Measurements from ENCODE around the gene HNRNPC.

- no peak for TF ChIP-seq CTCF (conservative IDR thresholded peaks at IDR 0.05)
- TF ChIP-seq ZFX (IDR thresholded peaks at IDR 0.05): no peak
Observed at GRCh38 chr14:21197418-21198205, 71.6 kb downstream of the HNRNPC start.
